Activated CD4-positive, alpha-beta T cell treated with anti-CD3 and anti-CD28 coated beads, Interleukin-2, Interleukin-6, amounts not matched to agents 100 ng/mL and 50 ng/mL, durations not matched to agents 16 hours and 8 hours (primary cell): ENCODE measurements around the gene TBX2.

Source experiments
- DNase-seq: peaks from one replicate; pipeline ENCODE4 v3.0.0-alpha.2; 2020

Gene TBX2

DNA sequence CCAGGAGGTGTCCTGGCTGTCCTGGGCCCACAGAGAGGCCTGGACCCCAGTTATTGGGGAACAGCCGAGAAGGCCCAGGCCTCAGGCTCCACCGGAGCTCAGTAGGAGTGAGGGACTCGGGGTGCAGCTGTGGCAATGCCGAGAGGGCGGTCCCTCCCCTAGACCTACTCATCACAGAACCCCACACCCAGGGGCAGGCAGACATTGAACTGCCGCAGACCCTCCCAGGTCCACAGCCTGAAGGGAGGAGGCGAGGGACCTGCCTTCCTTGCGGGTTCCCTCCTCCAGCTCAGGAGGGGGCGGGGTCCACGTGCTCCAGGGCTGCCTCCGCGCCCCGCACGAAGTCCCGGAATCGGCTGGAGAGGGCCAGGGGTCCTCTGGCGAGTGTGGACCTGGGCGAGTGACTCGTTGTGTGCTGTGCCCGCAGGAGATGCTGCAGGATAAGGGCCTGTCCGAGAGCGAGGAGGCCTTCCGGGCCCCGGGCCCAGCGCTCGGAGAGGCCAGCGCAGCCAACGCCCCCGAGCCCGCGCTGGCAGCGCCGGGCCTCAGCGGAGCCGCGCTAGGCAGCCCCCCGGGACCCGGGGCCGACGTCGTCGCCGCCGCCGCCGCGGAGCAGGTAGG, 56.5 kb downstream of the TBX2 start:
- DNase-seq: no peak

DNA sequence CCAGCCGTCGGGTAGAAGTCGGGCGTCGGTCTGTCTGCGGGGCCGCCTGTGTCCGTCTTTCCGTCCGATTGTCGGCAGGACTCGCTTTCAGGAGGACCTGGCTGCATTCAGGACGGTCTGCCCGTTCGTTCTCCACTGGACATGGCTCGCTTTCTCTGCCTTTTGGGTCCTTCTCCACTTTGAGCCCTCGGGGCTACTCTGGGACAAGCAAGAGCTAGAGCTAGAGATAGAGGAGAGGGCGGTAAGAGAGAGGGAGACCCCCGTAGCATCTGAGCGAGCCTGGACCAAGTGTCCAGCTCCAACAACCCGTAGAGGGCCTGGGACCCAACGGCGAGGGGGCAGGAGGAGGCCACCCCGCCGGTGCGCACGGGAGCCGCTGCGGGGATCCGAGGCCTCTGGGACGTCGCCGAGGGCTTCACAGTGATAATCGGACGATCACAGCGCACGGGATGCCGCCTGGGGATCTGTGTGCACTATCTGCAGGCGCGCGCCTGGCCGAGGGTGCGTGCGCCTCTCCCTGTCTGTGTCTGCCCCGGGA, 57.1 kb downstream of the TBX2 start:
- no peak for DNase-seq

DNA sequence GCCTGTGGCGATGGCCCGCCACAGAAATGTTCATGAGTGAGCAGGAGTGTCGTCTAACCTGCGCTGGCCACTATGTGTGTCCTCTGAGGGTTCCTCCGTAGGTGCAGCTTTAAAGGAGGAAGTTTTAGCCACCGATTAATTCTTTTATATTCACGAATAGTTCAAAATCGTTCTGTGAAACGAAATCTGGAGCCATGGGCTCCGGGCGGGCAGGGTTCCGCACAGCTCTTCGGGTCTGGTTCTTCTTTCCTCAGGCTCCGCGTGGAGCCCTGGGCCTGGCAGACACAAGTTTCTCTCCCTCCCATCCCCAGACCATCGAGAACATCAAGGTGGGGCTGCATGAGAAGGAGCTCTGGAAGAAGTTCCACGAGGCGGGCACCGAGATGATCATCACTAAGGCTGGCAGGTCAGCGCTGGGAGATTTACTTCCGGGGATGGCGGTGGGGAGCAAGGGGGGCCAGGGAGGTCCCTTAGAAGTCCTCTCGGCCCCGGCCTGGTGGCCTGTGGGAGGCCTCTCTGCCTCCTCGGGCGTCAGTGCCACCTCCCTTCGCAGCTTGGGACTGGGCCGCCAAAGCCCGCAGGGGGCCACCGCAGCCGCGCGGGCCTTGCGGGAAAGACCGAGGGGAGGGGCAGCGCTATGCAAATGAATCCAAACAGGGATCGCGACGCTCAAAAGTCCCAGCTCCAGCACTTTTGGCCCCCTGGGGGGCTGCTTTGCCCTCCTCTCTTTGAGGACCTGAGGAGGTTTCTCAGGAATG, 57.8 kb downstream of the TBX2 start:
- no peak for DNase-seq

DNA sequence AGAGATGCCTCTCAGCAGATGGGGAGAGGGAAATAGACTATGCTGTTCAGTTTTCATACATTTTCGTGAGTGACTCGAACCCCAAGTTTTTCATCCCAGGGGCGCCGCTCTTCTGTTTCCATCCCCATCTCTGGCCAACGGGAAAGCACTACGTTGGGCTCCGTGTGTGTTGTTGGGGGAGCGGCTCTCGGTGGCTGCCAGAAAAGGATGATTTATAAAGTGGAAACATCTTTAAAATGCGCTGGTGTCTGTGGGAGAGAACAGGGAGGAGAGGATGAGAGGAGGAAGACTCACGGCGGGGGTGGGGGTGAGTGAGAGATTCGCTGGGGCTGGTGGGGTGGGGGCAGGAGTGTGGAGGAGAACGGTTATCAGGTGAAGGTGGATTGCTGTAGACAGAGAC, 58.4 kb downstream of the TBX2 start:
- DNase-seq: no peak

DNA sequence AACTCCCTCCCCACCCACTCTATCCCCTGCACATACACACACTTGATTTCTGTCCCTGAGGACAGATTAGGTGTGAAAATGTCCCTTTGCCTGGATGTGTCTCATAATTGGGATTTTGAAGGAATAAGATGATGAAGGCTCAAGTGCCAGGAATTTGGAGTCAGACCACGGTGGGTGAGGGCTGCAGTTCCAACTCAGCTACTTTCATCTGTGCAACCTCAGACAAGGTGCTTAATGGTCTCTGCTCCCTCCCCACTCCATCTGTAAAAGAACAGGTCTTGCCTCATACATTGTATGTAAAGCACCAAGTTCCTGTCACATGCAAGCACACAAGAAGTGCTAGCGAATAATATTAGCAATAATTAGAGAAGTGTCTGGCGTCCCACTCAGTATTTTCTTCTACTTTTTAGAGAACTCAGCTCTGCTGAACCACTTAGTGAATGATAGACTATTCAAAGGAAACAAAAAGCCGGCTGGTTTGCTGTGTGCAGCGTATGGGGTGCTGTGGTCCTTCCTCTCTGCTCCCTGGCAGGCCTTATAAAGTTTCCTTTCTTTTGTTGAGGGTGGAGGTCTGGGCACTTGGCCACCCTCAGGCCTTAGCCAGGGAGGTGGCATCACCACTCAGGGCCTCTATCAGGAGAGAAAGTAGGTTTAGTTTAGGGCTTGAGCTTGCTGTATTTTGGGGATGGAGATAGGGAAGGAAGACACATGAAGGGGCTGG, 58.9 kb downstream of the TBX2 start:
- no peak for DNase-seq
